ENCODE results near the gene SORBS2.

SORBS2 gene

DNA sequence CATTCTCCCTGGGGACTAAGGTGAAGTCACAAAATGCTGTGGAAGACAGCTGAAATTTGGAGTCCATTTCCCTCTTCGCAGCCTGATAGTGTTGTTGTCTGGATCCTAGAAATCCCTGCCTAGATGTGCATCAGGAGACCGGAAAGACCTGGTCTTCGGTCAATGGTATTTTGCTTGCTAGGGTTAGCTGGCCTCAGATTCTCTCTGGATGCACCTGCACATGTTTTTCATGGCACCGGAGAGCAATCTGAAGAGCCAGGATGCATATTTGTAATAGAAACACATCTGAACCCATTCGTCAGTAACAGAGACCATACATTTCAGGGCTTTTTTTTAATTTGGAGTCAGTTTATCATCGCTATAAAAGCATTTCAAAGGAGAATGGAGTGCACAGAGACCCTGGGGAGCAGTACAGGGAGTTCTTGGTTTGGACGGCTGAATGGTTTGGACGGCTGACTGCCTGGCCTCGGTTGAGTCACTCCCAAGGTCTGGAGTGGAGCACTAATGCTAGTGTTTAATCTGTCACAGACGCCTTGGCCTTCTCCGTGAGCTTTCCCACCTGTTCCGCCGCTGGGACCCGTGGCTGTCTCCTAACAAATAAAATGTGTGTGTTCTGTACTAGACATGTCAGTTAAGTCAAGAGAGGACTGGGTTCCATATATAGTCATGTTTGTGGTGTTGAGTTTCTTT, 269.2 kb downstream of the SORBS2 start:
- no peak for DNase-seq

- no peak for DNase-seq
Measured at GRCh38 chr4:185541251-185541727, 270.7 kb downstream of the SORBS2 start.

DNA sequence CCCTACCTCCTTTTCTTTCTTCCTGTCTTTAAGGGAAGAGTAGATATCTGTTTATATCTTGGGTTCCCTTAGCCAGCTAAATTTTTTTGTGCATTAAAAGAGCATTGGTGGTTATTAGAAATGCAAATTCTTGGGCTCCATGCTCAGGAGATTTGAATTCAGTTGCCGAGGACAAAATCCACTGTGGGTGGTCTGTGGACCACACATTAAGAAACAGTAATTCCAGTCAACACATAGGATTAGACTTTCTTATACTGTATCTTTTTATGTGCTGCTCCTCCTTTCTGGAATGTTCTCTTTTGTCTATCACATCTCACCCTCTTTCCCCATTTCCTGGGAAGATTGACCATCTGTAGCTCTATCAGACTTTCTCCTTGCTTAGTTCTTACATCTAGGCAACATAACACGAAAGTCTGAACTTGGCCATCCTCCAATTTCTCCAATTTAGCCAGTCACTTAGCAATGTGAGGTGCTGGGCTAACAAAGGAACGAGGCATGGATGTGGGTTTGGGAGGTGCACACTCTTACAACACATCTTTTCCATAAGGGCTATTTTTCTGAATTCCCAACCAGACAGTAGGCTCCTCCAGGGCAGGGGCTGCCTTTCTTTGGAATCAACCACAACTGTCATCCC, 271.4 kb downstream of the SORBS2 start:
- DNase-seq, result no peak

GRCh38 chr4:185540040-185540439, 272.0 kb downstream of the SORBS2 start:
- no peak for DNase-seq

DNA sequence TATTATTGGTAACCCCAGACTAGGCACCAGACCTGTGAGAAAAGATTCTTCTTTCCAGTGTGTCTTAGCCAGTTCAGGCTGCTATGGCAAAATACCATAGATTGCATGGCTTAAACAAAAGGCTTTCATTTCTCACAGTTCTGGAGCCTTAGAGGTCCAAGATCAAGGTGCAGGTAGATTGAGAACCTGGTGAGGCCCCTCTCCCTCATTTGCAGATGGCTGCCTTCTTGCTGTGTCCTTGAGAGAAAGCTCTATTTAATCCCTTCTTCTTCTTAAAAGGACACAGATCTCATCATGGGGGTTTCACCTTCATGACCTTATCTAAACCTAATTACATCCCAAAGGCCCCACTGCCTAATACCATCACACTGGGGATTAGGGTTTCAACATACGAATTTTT, 273.2 kb downstream of the SORBS2 start:
- no peak for DNase-seq

GRCh38 chr4:185536411-185536709, 275.6 kb downstream of the SORBS2 start:
- DNase-seq, result no peak

DNA sequence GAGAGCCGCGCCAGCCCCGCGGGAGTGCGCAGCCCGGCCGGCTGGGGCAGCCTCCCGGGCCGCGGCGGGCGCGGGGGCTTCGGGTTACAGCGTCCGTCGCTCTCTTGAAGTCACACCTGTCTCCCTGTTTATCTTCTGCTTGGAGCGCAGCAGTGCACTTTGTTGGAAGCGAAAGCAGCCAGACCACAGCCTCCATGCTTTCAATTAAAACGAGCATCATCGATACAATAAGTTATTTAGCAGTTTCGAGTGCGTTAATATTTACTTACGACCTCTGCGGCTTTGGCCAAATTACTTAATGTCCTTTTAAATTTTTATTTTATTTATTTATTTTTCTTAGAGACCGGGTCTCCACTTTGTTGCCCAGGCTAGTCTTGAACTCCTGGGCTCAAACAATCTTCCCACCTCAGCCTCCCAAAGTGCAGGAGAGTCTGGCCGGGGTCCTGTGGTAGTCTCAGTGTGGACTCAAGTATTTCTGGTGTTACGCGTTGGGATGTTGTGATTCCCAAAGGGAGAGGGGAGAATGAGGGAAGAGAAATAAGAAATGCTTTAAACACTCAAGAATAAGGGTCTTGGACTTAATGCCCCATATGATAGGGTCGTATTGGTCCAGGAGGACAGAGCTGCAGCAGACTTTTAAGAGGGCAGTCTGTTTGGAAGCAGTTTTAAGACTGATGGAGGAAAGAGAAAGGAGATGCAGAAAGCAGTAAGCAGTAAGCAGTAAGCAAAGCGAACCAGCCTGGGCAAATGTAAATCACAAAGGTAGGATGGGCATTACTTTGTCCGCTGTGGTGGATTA, 276.2 kb downstream of the SORBS2 start:
- DNase-seq, result no peak

All from NCI-H1436 (cell line).